K562 (cell line): ENCODE measurements around the gene ISY1.

Source experiments
- HDAC2 ChIP-seq: fragments of 450-650 bp; IDR thresholded peaks from 2 replicates; pipeline ENCODE4 v1.6.1; 2016; ENCODE audit warnings: mild to moderate bottlenecking
- RNF2 ChIP-seq: sonication (generic); IDR thresholded peaks from 2 replicates; pipeline ENCODE4 v1.6.1; 2016
- SMC3 ChIP-seq: conservative IDR thresholded peaks from 2 replicates; pipeline ENCODE4 v1.6.1; 2011; ENCODE audit warnings: low read depth, low read length, improper control_type of control experiment; ENCODE audit not compliant: insufficient read depth
- ZNF140 ChIP-seq: fragments of 250-450 bp; sonication (Bioruptor Pico); IDR thresholded peaks from 2 replicates; pipeline ENCODE4 v1.8.0; 2021; ENCODE audit warnings: moderate library complexity, mild to moderate bottlenecking, inconsistent platforms
- ZNF384 ChIP-seq: IDR thresholded peaks from 2 replicates; pipeline ENCODE4 v1.6.1; 2012; ENCODE audit warnings: low read depth, low read length, improper control_type of control experiment
- TF ChIP-seq, protein P1 (sequence below), 3 experiments: IDR thresholded peaks in 2 of 3; conservative IDR thresholded peaks in 1 of 3; 2 replicates each; pipeline ENCODE4 v1.5.1; 2011 to 2012; ENCODE audit warnings: low read length in 3 of 3, mild to moderate bottlenecking in 3 of 3, control low read depth in 2 of 3, improper control_type of control experiment in 1 of 3, inconsistent platforms in 1 of 3, low read depth in 1 of 3, mixed read lengths in 1 of 3, moderate library complexity in 1 of 3; ENCODE audit not compliant: insufficient read depth in 2 of 3
- TF ChIP-seq, protein P2 (sequence below): sonication (generic); formaldehyde crosslinking; IDR thresholded peaks from 2 replicates; pipeline ENCODE4 v1.8.1; 2022; ENCODE audit warnings: missing genetic modification reagents
- TF ChIP-seq, protein P3 (sequence below): sonication (generic); formaldehyde crosslinking; IDR thresholded peaks from 2 replicates; pipeline ENCODE4 v1.8.1; 2023; ENCODE audit warnings: mild to moderate bottlenecking, missing genetic modification reagents
- TF ChIP-seq, protein P4 (sequence below), 2 experiments: fragments of 450-650 bp; formaldehyde crosslinking in 1 of 2; IDR thresholded peaks; 2 replicates each; pipeline versions ENCODE4 v1.4.0 to v1.6.1; 2014 to 2020; ENCODE audit warnings: mild to moderate bottlenecking in 2 of 2, borderline replicate concordance in 1 of 2, low read depth in 1 of 2

DNA sequence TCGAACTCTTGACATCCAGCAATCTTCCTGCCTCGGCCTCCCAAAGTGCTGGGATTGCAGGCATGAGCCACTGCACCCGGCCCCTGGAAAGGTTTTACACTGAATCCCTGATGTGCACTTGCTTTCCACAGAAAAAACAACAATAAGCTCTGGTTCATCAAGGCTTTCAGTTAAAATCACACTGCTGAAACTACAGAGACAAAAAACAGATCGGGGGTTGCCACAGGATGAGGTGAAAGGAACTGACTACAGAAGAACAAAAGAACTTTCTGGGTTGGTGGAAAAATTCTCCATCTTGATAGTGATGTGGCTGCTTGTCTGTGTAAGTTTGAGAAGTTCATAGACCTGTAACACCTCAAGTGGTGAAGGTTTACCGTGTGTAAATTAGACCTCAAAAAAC, 42.1 kb downstream of the ISY1 start:
- TF ChIP-seq SMC3 (no peak), HDAC2 (no peak), RNF2 (no peak), ZNF140 (CRISPR knock-in tag) (no peak), ZNF384 (no peak)
- TF ChIP-seq, protein P1, sequence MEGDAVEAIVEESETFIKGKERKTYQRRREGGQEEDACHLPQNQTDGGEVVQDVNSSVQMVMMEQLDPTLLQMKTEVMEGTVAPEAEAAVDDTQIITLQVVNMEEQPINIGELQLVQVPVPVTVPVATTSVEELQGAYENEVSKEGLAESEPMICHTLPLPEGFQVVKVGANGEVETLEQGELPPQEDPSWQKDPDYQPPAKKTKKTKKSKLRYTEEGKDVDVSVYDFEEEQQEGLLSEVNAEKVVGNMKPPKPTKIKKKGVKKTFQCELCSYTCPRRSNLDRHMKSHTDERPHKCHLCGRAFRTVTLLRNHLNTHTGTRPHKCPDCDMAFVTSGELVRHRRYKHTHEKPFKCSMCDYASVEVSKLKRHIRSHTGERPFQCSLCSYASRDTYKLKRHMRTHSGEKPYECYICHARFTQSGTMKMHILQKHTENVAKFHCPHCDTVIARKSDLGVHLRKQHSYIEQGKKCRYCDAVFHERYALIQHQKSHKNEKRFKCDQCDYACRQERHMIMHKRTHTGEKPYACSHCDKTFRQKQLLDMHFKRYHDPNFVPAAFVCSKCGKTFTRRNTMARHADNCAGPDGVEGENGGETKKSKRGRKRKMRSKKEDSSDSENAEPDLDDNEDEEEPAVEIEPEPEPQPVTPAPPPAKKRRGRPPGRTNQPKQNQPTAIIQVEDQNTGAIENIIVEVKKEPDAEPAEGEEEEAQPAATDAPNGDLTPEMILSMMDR (IDR thresholded peaks at IDR 0.05 in 2 of 3, conservative IDR thresholded peaks at IDR 0.05 in 1 of 3; ENCODE audit: insufficient read depth in 2 of 3, low read depth in 1 of 3, low read length in 3 of 3), result no peak
- TF ChIP-seq, protein P2, sequence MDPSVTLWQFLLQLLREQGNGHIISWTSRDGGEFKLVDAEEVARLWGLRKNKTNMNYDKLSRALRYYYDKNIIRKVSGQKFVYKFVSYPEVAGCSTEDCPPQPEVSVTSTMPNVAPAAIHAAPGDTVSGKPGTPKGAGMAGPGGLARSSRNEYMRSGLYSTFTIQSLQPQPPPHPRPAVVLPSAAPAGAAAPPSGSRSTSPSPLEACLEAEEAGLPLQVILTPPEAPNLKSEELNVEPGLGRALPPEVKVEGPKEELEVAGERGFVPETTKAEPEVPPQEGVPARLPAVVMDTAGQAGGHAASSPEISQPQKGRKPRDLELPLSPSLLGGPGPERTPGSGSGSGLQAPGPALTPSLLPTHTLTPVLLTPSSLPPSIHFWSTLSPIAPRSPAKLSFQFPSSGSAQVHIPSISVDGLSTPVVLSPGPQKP, result no peak
- TF ChIP-seq, protein P3, sequence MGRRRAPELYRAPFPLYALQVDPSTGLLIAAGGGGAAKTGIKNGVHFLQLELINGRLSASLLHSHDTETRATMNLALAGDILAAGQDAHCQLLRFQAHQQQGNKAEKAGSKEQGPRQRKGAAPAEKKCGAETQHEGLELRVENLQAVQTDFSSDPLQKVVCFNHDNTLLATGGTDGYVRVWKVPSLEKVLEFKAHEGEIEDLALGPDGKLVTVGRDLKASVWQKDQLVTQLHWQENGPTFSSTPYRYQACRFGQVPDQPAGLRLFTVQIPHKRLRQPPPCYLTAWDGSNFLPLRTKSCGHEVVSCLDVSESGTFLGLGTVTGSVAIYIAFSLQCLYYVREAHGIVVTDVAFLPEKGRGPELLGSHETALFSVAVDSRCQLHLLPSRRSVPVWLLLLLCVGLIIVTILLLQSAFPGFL (CRISPR knock-in tag), result no peak
- TF ChIP-seq, protein P4, sequence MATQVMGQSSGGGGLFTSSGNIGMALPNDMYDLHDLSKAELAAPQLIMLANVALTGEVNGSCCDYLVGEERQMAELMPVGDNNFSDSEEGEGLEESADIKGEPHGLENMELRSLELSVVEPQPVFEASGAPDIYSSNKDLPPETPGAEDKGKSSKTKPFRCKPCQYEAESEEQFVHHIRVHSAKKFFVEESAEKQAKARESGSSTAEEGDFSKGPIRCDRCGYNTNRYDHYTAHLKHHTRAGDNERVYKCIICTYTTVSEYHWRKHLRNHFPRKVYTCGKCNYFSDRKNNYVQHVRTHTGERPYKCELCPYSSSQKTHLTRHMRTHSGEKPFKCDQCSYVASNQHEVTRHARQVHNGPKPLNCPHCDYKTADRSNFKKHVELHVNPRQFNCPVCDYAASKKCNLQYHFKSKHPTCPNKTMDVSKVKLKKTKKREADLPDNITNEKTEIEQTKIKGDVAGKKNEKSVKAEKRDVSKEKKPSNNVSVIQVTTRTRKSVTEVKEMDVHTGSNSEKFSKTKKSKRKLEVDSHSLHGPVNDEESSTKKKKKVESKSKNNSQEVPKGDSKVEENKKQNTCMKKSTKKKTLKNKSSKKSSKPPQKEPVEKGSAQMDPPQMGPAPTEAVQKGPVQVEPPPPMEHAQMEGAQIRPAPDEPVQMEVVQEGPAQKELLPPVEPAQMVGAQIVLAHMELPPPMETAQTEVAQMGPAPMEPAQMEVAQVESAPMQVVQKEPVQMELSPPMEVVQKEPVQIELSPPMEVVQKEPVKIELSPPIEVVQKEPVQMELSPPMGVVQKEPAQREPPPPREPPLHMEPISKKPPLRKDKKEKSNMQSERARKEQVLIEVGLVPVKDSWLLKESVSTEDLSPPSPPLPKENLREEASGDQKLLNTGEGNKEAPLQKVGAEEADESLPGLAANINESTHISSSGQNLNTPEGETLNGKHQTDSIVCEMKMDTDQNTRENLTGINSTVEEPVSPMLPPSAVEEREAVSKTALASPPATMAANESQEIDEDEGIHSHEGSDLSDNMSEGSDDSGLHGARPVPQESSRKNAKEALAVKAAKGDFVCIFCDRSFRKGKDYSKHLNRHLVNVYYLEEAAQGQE (IDR thresholded peaks at IDR 0.05; ENCODE audit: borderline replicate concordance), result no peak
- TF ChIP-seq, protein P4 (CRISPR knock-in tag; IDR thresholded peaks at IDR 0.05; ENCODE audit: low read depth), result no peak
